ENCODE measurements around the gene SLC9A9. TPM values are rescaled to one million over a fixed set of nuclear protein-coding genes. Genes with fewer than 3 reads are reported as not detected.

The SLC9A9 gene
- total and polyA plus RNA-seq, 10 donors: 10.8 to 58.2 (median 44.7) TPM

DNA sequence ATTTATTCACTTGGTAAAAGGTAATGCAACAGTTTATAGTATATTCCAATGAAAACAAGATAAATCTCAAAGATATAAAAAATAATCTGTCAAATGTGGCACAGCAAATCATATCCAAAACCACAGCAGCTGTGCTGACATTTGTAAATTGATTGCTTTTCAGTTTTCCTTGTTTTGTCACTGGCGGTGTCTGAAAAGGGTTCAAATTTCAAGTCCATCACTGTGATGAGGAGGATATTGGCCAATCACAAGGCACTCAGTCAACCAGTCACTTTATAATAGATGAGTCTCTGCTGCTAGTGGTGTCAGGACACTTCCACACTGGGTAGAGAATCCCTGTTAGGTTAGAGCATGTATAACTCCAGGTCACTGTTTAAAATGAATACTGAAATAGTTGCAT, 154.8 kb downstream of the SLC9A9 start:
- Histone ChIP-seq H3K9me3 (peaks cover 0 to 4% (median 0%) of the 10 kb centered on the region in 8 donors), H3K27ac (no peak overlapping the region), H3K36me3 (no peaks in the 10 kb centered on the region), H3K27me3 (replicated peaks in 1 of 7) (no peaks in the 10 kb centered on the region), H3K4me3 (no peak overlapping the region), H3K4me1 (peaks cover 0 to 3% (median 0%) of the 10 kb centered on the region in 6 donors)
- TF ChIP-seq, protein P1, sequence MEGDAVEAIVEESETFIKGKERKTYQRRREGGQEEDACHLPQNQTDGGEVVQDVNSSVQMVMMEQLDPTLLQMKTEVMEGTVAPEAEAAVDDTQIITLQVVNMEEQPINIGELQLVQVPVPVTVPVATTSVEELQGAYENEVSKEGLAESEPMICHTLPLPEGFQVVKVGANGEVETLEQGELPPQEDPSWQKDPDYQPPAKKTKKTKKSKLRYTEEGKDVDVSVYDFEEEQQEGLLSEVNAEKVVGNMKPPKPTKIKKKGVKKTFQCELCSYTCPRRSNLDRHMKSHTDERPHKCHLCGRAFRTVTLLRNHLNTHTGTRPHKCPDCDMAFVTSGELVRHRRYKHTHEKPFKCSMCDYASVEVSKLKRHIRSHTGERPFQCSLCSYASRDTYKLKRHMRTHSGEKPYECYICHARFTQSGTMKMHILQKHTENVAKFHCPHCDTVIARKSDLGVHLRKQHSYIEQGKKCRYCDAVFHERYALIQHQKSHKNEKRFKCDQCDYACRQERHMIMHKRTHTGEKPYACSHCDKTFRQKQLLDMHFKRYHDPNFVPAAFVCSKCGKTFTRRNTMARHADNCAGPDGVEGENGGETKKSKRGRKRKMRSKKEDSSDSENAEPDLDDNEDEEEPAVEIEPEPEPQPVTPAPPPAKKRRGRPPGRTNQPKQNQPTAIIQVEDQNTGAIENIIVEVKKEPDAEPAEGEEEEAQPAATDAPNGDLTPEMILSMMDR (IDR thresholded peaks at IDR 0.05 in 8 of 11, conservative IDR thresholded peaks at IDR 0.05 in 3 of 11): no peak
- TF ChIP-seq POLR2A (IDR thresholded peaks at IDR 0.05): no peak
- intact Hi-C loops (cut with DNase I; ENCODE audit: low total_unique reads): no loop called here
- 90 to 97% (median 95%) methylated on average over 1 of the region's 1 CpG for WGBS, 5 donors
- no peak for DNase-seq

DNA sequence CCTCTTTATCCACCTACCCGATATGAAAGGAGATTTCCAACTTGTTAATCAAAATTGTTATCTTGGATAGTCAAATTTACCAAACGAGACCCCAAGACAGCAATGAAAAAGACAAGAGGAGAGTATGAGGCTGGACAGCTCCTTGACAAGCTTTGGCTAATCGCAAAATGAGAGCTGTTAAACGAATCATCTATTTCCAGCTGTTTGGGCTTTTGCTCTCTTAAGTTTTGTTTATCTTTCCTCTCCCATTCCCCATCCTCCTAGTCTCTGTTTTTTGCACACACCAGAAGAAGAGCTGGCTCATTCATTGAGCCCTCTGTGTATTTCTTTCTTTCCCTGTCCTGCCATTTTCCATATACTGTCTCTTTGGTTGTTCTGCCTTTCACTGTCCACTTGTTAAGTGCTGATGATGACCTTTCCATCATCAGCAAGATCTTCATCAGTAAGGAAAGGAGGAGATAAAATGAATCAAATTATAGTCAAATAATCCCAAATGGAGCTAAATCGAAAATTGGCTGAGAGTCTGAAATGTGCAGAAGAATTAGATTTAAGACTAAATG, 161.6 kb downstream of the SLC9A9 start:
- Histone ChIP-seq H3K9me3 (no peaks in the 10 kb centered on the region), H3K27ac (no peak overlapping the region), H3K27me3 (replicated peaks in 1 of 7) (no peaks in the 10 kb centered on the region), H3K4me3 (no peak overlapping the region), H3K4me1 (no peaks in the 10 kb centered on the region), H3K36me3 (no peaks in the 10 kb centered on the region)
- intact Hi-C loops (cut with DNase I; ENCODE audit: low total_unique reads): no loop called here
- 76 to 92% (median 91%) methylated on average over 5 of the region's 5 CpGs for WGBS, 5 donors
- DNase-seq: no peak
- TF ChIP-seq POLR2A (IDR thresholded peaks at IDR 0.05) (no peak), POLR2AphosphoS5 (IDR thresholded peaks at IDR 0.05) (no peak)
- TF ChIP-seq, protein P1 (IDR thresholded peaks at IDR 0.05 in 8 of 11, conservative IDR thresholded peaks at IDR 0.05 in 3 of 11): no peak

DNA sequence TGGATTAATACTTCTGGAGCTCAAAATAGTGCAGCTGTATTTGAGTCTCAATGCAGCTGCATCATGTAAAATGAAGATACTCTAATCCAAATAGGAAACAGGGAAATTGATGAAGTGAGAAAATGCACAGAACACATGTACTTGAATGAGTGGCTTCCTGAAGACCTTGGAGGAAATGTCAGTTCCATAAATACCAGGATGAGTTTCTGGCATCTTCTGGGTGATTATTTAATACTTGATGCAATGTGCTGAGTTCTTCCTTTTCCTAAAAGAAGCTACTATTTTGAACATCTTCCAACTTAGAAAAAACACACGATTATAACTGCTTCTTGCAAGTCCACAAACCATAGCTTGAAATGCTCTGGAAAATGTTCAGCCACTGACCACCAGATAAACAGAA, 162.8 kb downstream of the SLC9A9 start:
- WGBS, 5 donors: 49 to 70% (median 63%) methylated on average over 1 of the region's 1 CpG
- TF ChIP-seq POLR2A (IDR thresholded peaks at IDR 0.05): no peak
- DNase-seq: no peak
- Histone ChIP-seq H3K27ac (no peak overlapping the region), H3K27me3 (replicated peaks in 1 of 7) (no peaks in the 10 kb centered on the region), H3K4me1 (no peaks in the 10 kb centered on the region), H3K36me3 (no peaks in the 10 kb centered on the region), H3K4me3 (no peak overlapping the region), H3K9me3 (no peaks in the 10 kb centered on the region)
- intact Hi-C loops (cut with DNase I; ENCODE audit: low total_unique reads): no loop called here

DNA sequence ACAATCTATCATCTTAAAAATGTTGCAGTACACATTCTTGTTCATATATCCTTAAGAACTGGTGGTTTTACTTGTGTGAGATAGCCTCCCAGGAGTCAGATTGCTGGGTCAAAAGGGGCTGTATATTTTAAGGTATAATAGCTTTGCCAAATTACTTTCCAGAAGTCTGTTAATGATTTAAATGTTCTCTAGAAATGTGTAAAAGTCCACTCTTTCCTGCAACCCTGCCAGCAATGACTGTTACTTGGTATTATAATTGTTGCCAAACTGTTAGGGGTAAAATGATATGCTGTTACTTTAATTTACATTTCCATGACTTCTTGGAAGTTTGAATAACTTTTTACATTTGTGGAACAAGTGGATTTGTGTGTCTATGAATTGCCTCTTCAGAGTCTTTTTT, 170.8 kb downstream of the SLC9A9 start:
- no peak for DNase-seq
- Histone ChIP-seq H3K27me3 (replicated peaks in 1 of 7) (no peaks in the 10 kb centered on the region), H3K4me3 (no peak overlapping the region), H3K9me3 (no peaks in the 10 kb centered on the region), H3K36me3 (no peaks in the 10 kb centered on the region), H3K4me1 (peaks cover 3 to 26% (median 16%) of the 10 kb centered on the region in 6 donors), H3K27ac (no peak overlapping the region)
- intact Hi-C loops (cut with DNase I; ENCODE audit: low total_unique reads): loop anchor here (10.0 kb wide), 2 partner anchors 553 to 653 kb away; no protein-coding TSS in a partner anchor
- TF ChIP-seq, protein P1 (IDR thresholded peaks at IDR 0.05 in 8 of 11, conservative IDR thresholded peaks at IDR 0.05 in 3 of 11): no peak
- TF ChIP-seq POLR2A (IDR thresholded peaks at IDR 0.05) (no peak), POLR2AphosphoS5 (IDR thresholded peaks at IDR 0.05) (no peak)

DNA sequence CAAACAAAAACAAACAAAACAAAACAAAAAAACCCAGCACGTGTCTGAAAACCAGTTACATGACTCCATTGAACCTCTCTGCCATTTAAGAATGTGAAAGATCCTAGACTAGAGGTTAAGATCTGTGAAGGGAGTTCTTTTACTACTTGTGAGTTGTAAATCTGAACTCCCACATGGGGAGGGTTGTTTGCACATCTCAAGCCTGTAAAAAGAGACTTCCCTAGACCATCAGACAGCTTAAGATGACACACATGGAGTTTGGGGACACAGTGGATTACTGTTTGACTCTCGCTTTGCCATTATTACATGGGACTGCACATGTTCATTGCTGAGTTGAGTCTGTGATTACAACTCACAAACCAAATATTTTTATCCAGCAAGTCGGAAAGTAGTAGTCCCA, 171.5 kb downstream of the SLC9A9 start:
- H3K4me3 ChIP-seq: no peak overlapping the region
- H3K27me3 ChIP-seq (replicated peaks in 1 of 7): no peaks in the 10 kb centered on the region
- peaks cover 3 to 33% (median 17%) of the 10 kb centered on the region in 6 donors for H3K4me1 ChIP-seq
- WGBS, 5 donors: 75 to 88% (median 82%) methylated on average over 3 of the region's 3 CpGs
- H3K9me3 ChIP-seq: no peaks in the 10 kb centered on the region
- no peak for TF ChIP-seq POLR2A (IDR thresholded peaks at IDR 0.05)
- TF ChIP-seq, protein P1 (IDR thresholded peaks at IDR 0.05 in 8 of 11, conservative IDR thresholded peaks at IDR 0.05 in 3 of 11): no peak
- TF ChIP-seq POLR2AphosphoS5 (IDR thresholded peaks at IDR 0.05): no peak
- intact Hi-C loops (cut with DNase I; ENCODE audit: low total_unique reads): loop anchor here (10.0 kb wide), 2 partner anchors 552 to 652 kb away; no protein-coding TSS in a partner anchor
- H3K27ac ChIP-seq: no peak overlapping the region
- H3K36me3 ChIP-seq: no peaks in the 10 kb centered on the region
- DNase-seq: no peak
